ENCODE results near the gene AZGP1. TPM values are rescaled to one million over a fixed set of nuclear protein-coding genes. Genes with fewer than 3 reads are reported as not detected.
"Not testable (repeated sequence)": the region's sequence is repeated elsewhere in the genome, so short reads cannot be mapped to it uniquely, and the experiment has no call there.

The AZGP1 gene
- polyA plus RNA-seq, 1 experiment = not detected

DNA sequence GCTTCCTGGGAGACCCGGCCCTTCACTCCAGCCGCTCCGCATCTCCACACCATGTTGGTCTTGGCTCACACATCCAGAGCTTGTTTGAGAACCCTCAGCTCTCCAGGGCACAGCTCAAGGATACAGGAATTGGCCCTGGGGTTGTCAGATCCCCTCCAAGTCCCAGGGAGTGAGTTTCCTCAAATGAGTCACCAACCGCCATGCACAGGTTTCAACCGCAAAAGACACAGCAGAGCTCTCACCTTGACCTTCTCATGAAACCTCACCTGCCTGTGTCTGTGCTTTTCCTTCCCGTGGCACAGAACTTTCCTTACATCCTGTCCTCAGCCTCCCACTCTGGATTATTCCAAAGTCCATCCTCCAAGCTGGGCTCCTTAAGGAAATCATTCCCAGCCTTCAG, 20.6 kb downstream of the AZGP1 start:
- no peak for DNase-seq (ENCODE audit: low read depth)
- CTCF ChIA-PET = interaction anchor here (0.7 to 1.7 kb wide), 2 partner anchors 26 to 42 kb away, joined by 3 to 7 read pairs; partner anchors contain the start of gene GJC3
- no peak for TF ChIP-seq CTCF (IDR thresholded peaks at IDR 0.05; ENCODE audit: insufficient read depth, low read depth, low read length)
- Histone ChIP-seq H3K36me3 (ENCODE audit: control insufficient read depth, insufficient read depth, low read length) (no peaks in the 10 kb centered on the region), H3K27me3 (ENCODE audit: control insufficient read depth, insufficient read depth, low read length) (peaks cover 2% of the 10 kb centered on the region), H3K4me3 (ENCODE audit: low read depth, low read length) (no peak overlapping the region)
- POLR2A ChIA-PET = no interaction called here

DNA sequence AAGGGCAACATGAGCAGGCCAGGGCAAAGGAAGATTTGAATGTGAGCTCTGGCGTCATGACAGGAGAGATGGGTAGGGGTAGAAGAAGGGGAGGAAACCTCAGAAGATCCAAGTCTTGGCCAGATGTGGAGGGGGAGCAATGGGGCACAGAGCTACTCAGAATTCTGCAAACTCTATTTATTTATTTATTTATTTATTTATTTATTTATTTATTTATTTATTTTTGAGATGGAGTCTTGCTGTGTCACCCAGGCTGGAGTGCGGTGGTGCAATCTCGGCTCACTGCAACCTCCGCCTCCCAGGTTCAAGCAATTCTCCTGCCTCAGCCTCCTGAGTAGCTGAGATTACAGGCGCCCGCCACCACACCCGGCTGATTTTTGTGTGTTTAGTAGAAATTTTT, 21.2 kb downstream of the AZGP1 start:
- H3K36me3 ChIP-seq (ENCODE audit: control insufficient read depth, insufficient read depth, low read length); H3K27me3 ChIP-seq (ENCODE audit: control insufficient read depth, insufficient read depth, low read length); POLR2A ChIA-PET; DNase-seq (ENCODE audit: low read depth); H3K4me3 ChIP-seq (ENCODE audit: low read depth, low read length): not testable (repeated sequence)
- CTCF ChIA-PET = interaction anchor here (1.7 kb wide), 1 partner anchor 26 kb away, joined by 7 read pairs; the partner anchor contains the start of gene GJC3

DNA sequence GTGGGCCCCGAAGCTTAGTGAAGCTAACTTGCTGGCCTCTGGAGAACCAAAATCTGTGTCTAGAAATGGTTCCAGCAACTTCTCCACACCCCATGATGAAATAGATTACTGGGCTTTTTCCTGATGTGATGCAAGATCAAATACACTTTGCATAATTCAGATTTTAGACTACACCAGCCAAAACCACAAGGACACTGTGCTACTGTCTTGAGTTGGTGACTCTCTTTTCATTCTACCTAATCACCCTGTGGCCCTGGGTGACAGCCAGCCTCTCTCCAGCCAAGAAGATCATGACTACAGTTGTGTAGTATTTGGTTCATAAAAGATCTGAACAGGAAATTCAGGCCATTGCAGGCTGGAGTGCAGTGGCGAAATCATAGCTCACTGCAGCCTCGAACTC, 22.2 kb downstream of the AZGP1 start:
- ChIA-PET POLR2A (no interaction called here), CTCF (interaction anchor here (1.2 kb wide), 1 partner anchor 26 kb away, joined by 3 read pairs; no protein-coding TSS in a partner anchor)
- no peak overlapping the region for H3K4me3 ChIP-seq (ENCODE audit: low read depth, low read length)
- H3K36me3 ChIP-seq (ENCODE audit: control insufficient read depth, insufficient read depth, low read length) = no peaks in the 10 kb centered on the region
- peak; percentile 4 for DNase-seq (ENCODE audit: low read depth)
- H3K27me3 ChIP-seq (ENCODE audit: control insufficient read depth, insufficient read depth, low read length) = peaks cover 2% of the 10 kb centered on the region
- TF ChIP-seq CTCF (IDR thresholded peaks at IDR 0.05; ENCODE audit: insufficient read depth, low read depth, low read length) = no peak

DNA sequence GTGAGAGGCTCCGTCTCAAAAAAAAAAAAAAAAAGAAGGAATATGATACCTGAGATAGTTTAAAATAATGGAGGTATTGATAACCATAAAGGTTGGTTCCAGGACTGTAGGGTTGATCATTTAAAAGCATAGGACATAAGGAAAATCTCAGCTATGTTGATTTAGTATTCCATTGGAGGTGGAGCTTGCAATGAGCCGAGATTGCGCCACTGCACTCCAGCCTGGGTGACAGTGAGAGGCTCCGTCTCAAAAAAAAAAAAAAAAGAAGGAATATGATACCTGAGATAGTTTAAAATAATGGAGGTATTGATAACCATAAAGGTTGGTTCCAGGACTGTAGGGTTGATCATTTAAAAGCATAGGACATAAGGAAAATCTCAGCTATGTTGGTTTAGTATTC, 23.2 kb downstream of the AZGP1 start:
- CTCF ChIA-PET = interaction anchor here (1.6 kb wide), 1 partner anchor 39 kb away, joined by 3 read pairs; no protein-coding TSS in a partner anchor
- H3K27me3 ChIP-seq (ENCODE audit: control insufficient read depth, insufficient read depth, low read length); POLR2A ChIA-PET; H3K4me3 ChIP-seq (ENCODE audit: low read depth, low read length); DNase-seq (ENCODE audit: low read depth); H3K36me3 ChIP-seq (ENCODE audit: control insufficient read depth, insufficient read depth, low read length): not testable (repeated sequence)

DNA sequence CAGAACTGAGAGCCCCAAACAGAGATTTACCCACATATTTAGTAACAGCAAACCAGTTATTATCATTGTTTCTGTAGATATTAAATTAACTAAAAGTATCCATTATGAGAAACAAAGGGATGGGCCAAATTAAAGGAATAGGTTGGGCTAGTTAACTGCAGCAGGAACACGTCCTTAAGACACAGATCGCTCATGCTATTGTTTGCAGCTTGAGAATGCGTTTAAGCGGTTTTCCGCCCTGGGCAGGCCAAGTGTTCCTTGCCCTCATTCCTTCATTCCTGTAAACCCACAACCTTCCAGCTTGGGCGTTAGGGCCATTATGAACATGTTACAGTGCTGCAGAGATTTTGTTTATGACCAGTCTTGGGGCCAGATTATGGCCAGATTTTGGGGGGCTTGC, 25.0 kb downstream of the AZGP1 start:
- H3K27me3 ChIP-seq (ENCODE audit: control insufficient read depth, insufficient read depth, low read length); H3K4me3 ChIP-seq (ENCODE audit: low read depth, low read length); H3K36me3 ChIP-seq (ENCODE audit: control insufficient read depth, insufficient read depth, low read length); DNase-seq (ENCODE audit: low read depth); POLR2A ChIA-PET: not testable (repeated sequence)
- CTCF ChIA-PET = interaction anchor here (1.0 to 1.7 kb wide), 2 partner anchors 15 to 27 kb away, joined by 3 read pairs; no protein-coding TSS in a partner anchor

DNA sequence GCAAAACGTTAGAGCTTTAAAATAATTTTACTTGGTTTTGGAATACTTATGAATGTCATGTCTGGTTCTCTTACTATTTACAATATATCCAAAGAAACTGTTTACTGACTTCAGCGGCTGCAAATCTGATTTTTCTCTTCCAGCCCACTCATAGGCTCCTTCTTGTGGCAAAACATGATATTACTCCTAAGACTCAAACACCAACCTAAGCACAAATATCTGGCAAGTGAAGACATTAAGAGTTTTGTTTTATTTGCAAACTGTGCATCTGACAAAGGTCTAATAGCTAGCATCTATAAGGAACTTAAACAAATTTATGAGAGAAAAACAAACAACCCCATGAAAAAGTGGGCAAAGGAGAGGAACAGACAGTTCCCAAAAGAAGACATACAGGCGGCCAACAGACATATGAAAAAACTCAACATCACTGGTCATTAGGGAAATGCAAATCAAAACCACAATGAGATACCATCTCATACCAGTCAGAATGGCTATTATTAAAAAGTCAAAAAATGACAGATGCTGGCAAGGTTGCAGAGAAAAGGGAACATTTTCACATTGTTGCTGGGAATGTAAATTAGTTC, 26.1 kb downstream of the AZGP1 start:
- H3K27me3 ChIP-seq (ENCODE audit: control insufficient read depth, insufficient read depth, low read length) = no peaks in the 10 kb centered on the region
- peak; percentile 34 for TF ChIP-seq CTCF (IDR thresholded peaks at IDR 0.05; ENCODE audit: insufficient read depth, low read depth, low read length)
- DNase-seq (ENCODE audit: low read depth) = no peak
- no peaks in the 10 kb centered on the region for H3K36me3 ChIP-seq (ENCODE audit: control insufficient read depth, insufficient read depth, low read length)
- ChIA-PET POLR2A (no interaction called here), CTCF (interaction anchor here (0.6 to 1.7 kb wide), 5 partner anchors 12 to 1742 kb away, joined by 3 to 4 read pairs (median 3); no protein-coding TSS in a partner anchor)
- no peak overlapping the region for H3K4me3 ChIP-seq (ENCODE audit: low read depth, low read length)

- no peak for DNase-seq (ENCODE audit: low read depth)
- Histone ChIP-seq H3K36me3 (ENCODE audit: control insufficient read depth, insufficient read depth, low read length) (no peaks in the 10 kb centered on the region), H3K4me3 (ENCODE audit: low read depth, low read length) (no peak overlapping the region), H3K27me3 (ENCODE audit: control insufficient read depth, insufficient read depth, low read length) (0 out of 2 replicates have a peak, but pooled peaks cover 2% of the 10 kb centered on the region)
- POLR2A ChIA-PET = no interaction called here
- no peak for TF ChIP-seq CTCF (IDR thresholded peaks at IDR 0.05; ENCODE audit: insufficient read depth, low read depth, low read length)
- CTCF ChIA-PET = interaction anchor here (0.6 kb wide), 1 partner anchor 30 kb away, joined by 3 read pairs; no protein-coding TSS in a partner anchor
Observed at GRCh38 chr7:99947608-99948007, 28.2 kb downstream of the AZGP1 start.
